ENCODE data around the gene ACER2.

DNA sequence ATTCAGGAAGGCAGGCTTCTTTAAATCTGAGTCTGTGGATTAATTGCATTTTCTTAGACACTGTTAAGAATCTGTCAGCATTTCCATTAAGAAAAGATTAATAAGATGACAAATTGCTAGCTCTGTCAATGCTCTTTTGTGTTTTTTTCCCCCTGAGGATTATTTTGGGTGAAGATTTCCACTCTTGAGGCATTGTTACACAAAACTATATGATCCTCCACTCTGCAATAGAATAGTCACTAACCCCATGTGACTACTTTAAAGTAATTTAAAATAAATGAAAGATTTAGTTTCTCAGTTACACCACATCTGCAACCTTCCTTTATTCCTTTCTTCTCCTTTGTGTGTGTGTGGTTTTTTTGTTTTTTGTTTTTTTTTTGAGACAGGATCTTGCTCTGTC lies 82.0 kb downstream of the ACER2 start:
- TF ChIP-seq, protein P1, sequence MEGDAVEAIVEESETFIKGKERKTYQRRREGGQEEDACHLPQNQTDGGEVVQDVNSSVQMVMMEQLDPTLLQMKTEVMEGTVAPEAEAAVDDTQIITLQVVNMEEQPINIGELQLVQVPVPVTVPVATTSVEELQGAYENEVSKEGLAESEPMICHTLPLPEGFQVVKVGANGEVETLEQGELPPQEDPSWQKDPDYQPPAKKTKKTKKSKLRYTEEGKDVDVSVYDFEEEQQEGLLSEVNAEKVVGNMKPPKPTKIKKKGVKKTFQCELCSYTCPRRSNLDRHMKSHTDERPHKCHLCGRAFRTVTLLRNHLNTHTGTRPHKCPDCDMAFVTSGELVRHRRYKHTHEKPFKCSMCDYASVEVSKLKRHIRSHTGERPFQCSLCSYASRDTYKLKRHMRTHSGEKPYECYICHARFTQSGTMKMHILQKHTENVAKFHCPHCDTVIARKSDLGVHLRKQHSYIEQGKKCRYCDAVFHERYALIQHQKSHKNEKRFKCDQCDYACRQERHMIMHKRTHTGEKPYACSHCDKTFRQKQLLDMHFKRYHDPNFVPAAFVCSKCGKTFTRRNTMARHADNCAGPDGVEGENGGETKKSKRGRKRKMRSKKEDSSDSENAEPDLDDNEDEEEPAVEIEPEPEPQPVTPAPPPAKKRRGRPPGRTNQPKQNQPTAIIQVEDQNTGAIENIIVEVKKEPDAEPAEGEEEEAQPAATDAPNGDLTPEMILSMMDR (IDR thresholded peaks at IDR 0.05; ENCODE audit: low read length): no peak
- no peak for TF ChIP-seq EZH2 (IDR thresholded peaks at IDR 0.05; ENCODE audit: borderline replicate concordance, low read length)
